ENCODE data around the gene MRO. TPM values are rescaled to one million over a fixed set of nuclear protein-coding genes. Genes with fewer than 3 reads are reported as not detected.

MRO gene
- total and polyA plus RNA-seq, 10 of the 15 experiments (the other 5 are each of a cell fraction or from before 2014, with no cell fraction given), result 0.11 to 0.18 TPM; not detected in 8

DNA sequence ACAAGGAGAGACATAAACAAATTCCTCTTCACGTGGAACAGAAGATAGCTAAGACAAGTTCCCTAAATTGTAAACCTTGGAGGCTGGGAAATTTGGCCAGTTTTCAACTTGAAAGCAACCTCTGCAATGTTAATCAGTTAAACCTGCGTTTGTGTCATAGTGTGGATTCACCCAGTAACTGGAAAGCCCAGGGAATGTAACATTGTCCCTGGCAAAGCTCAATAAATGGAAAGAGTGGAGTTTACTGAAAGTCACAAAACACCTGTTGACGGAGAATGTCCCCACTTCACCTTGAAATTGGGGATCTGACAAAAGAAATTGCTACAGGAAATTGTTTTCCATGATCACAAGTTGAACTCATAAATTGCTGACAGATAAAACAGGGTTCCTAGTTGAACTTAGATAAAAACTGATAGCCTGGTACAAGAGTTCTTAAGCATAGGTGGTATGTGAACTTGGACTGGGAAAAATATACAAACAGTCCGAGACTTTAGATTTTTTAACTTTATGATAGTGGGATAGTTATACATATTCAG lies 44.1 kb upstream of the MRO start:
- Histone ChIP-seq H3K9me3 (replicated peaks; ENCODE audit: control insufficient read depth, insufficient read depth, low read length) (no peaks in the 10 kb centered on the region), H3K9ac (ENCODE audit: control insufficient read depth, insufficient read depth, low read length) (no peak overlapping the region), H3K4me2 (ENCODE audit: control insufficient read depth, insufficient read depth) (no peak overlapping the region), H3K27ac (ENCODE audit: control insufficient read depth, insufficient read depth) (no peak overlapping the region), H2AFZ (ENCODE audit: control insufficient read depth, low read depth, low read length) (no peak overlapping the region), H3K4me1 (ENCODE audit: control insufficient read depth, insufficient read depth, low read length) (peaks cover 12% of the 10 kb centered on the region), H3K4me3 (no peak overlapping the region), H3K27me3 (replicated peaks in 1 of 2; ENCODE audit: control insufficient read depth in 2 of 2, insufficient read depth in 2 of 2, low read length in 1 of 2) (no peaks in the 10 kb centered on the region), H3K36me3 (ENCODE audit: control insufficient read depth in 2 of 2, insufficient read depth in 2 of 2, low read length in 1 of 2) (no peaks in the 10 kb centered on the region), H4K20me1 (ENCODE audit: control insufficient read depth, insufficient read depth) (no peaks in the 10 kb centered on the region), H3K79me2 (ENCODE audit: control insufficient read depth, insufficient read depth, low read length) (no peaks in the 10 kb centered on the region)
- TF ChIP-seq NR2C1 (IDR thresholded peaks at IDR 0.05) (no peak), ZSCAN29 (IDR thresholded peaks at IDR 0.05) (no peak), EED (IDR thresholded peaks at IDR 0.05; ENCODE audit: low read depth) (no peak), HCFC1 (IDR thresholded peaks at IDR 0.05; ENCODE audit: low read length) (no peak), BCL11A (IDR thresholded peaks at IDR 0.05; ENCODE audit: low read depth, low read length) (no peak), POLR2AphosphoS5 (IDR thresholded peaks at IDR 0.05; ENCODE audit: low read length) (no peak), SUZ12 (IDR thresholded peaks at IDR 0.05; ENCODE audit: unreplicated experiment) (no peak), TCF3 (IDR thresholded peaks at IDR 0.05; ENCODE audit: borderline replicate concordance, insufficient read depth, low read depth, low read length) (no peak), CBX3 (IDR thresholded peaks at IDR 0.05; ENCODE audit: borderline replicate concordance, low read depth) (no peak), SMARCA5 (IDR thresholded peaks at IDR 0.05) (no peak), RBBP5 (conservative IDR thresholded peaks at IDR 0.05) (no peak), ZZZ3 (IDR thresholded peaks at IDR 0.05; ENCODE audit: control insufficient read depth, insufficient read length, low read depth) (no peak), CHD2 (IDR thresholded peaks at IDR 0.05; ENCODE audit: borderline replicate concordance, low read depth, low read length) (no peak)
- TF ChIP-seq, protein P1, sequence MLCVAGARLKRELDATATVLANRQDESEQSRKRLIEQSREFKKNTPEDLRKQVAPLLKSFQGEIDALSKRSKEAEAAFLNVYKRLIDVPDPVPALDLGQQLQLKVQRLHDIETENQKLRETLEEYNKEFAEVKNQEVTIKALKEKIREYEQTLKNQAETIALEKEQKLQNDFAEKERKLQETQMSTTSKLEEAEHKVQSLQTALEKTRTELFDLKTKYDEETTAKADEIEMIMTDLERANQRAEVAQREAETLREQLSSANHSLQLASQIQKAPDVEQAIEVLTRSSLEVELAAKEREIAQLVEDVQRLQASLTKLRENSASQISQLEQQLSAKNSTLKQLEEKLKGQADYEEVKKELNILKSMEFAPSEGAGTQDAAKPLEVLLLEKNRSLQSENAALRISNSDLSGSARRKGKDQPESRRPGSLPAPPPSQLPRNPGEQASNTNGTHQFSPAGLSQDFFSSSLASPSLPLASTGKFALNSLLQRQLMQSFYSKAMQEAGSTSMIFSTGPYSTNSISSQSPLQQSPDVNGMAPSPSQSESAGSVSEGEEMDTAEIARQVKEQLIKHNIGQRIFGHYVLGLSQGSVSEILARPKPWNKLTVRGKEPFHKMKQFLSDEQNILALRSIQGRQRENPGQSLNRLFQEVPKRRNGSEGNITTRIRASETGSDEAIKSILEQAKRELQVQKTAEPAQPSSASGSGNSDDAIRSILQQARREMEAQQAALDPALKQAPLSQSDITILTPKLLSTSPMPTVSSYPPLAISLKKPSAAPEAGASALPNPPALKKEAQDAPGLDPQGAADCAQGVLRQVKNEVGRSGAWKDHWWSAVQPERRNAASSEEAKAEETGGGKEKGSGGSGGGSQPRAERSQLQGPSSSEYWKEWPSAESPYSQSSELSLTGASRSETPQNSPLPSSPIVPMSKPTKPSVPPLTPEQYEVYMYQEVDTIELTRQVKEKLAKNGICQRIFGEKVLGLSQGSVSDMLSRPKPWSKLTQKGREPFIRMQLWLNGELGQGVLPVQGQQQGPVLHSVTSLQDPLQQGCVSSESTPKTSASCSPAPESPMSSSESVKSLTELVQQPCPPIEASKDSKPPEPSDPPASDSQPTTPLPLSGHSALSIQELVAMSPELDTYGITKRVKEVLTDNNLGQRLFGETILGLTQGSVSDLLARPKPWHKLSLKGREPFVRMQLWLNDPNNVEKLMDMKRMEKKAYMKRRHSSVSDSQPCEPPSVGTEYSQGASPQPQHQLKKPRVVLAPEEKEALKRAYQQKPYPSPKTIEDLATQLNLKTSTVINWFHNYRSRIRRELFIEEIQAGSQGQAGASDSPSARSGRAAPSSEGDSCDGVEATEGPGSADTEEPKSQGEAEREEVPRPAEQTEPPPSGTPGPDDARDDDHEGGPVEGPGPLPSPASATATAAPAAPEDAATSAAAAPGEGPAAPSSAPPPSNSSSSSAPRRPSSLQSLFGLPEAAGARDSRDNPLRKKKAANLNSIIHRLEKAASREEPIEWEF (IDR thresholded peaks at IDR 0.05; ENCODE audit: insufficient replicate concordance, low read depth, low read length), result no peak
- TF ChIP-seq, protein P2, sequence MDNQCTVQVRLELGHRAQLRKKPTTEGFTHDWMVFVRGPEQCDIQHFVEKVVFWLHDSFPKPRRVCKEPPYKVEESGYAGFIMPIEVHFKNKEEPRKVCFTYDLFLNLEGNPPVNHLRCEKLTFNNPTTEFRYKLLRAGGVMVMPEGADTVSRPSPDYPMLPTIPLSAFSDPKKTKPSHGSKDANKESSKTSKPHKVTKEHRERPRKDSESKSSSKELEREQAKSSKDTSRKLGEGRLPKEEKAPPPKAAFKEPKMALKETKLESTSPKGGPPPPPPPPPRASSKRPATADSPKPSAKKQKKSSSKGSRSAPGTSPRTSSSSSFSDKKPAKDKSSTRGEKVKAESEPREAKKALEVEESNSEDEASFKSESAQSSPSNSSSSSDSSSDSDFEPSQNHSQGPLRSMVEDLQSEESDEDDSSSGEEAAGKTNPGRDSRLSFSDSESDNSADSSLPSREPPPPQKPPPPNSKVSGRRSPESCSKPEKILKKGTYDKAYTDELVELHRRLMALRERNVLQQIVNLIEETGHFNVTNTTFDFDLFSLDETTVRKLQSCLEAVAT (IDR thresholded peaks at IDR 0.05), result no peak
- TF ChIP-seq, protein P3, sequence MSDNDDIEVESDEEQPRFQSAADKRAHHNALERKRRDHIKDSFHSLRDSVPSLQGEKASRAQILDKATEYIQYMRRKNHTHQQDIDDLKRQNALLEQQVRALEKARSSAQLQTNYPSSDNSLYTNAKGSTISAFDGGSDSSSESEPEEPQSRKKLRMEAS (IDR thresholded peaks at IDR 0.05; ENCODE audit: low read depth, low read length), result no peak
- FAIRE-seq (no peak), ATAC-seq (no peak), DNase-seq (ENCODE audit: low read depth, low spot score) (no peak)
- ChIA-PET POLR2A (interaction anchor here (0.9 kb wide), 1 partner anchor 15 kb away, joined by 3 read pairs; no protein-coding TSS in a partner anchor), CTCF (interaction anchor here (1.6 to 2.1 kb wide), 2 partner anchors 43 to 45 kb away, joined by 3 to 9 read pairs; no protein-coding TSS in a partner anchor), SMC1A (ENCODE audit: uncharacterized antibody, unreplicated experiment) (interaction anchor here (0.7 kb wide), 1 partner anchor 16 kb away, joined by 3 read pairs; no protein-coding TSS in a partner anchor), RAD21 (ENCODE audit: unreplicated experiment) (interaction anchor here (1.2 kb wide), 1 partner anchor 44 kb away, joined by 4 read pairs; no protein-coding TSS in a partner anchor)
- no TSS peak for BruUV-seq (replicated peaks)
- in situ Hi-C loops (cut with MboI), result no loop called here
- 60% methylated on average over 4 of the region's 4 CpGs for WGBS (ENCODE audit: insufficient coverage, insufficient replicate concordance, low lambda C conversion rate, missing lambda C conversion rate)
- intact Hi-C loops (cut with micrococcal nuclease; ENCODE audit: unreplicated experiment), result no loop called here
